K562 treated with DMSO at 1 percent for 4 hours (cell line): ENCODE results near the gene SRPK1. TPM values are rescaled to one million over a fixed set of nuclear protein-coding genes. Genes with fewer than 3 reads are reported as not detected.

Experiments used
- total RNA-seq: library from RNA; unstranded; fragments of 300-600 nt; gene quantifications from 2 replicates; pipeline ENCODE4 v1.2.3, GENCODE V29; 2022; ENCODE audit not compliant: insufficient read depth

The SRPK1 gene
- 32.5 and 44.1 TPM in 2 replicates for total RNA-seq

DNA sequence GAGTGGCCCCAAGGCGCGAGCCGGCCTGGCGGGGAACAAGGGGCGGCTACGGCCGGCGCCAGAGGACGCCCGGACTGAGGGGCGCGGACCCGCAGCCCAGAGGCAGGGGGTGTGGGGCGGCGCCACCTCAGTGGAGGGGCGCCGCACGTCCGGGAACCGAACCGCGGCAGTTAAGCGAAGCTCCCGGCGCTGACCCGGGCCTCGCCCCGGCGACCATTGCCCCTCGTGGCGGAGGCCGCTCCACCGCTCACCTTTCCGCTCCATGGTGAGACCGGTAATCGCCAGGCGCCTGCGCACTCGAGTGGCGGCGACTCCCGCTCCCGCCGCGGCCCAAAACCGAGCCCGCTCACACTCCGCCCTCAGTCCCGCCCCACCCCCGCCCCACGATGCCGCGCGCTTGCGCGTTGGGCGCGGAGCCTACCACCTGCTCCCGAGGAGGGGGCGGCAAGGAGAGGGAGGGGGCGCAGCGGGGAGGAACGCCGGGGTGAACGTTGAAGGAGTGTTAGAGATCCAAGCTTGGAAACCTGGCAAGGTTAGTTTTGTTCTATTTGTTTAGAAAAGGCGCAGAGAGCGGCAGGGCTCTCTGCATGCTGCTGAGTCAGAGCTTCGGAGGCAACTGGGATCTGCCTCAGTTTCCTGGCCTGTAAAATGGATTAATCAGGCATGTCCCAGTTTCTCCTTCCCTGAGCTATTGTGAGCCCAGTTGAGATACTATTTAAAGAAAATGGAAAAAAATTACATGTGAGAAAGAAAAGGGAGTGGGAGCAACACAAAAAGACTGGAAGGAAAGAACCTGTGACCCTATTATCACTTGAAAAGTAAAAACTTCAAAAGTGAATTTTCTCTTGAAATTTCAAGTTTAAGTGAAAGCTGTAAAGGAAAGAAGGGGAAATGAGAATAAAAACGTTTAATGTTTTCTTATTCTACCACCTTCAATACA is at the start of gene SRPK1:
SRPK1 (minus strand) TSS at position 306 of the 940 bp plus-strand sequence; CDS start at position 264, 42 bp downstream.

DNA sequence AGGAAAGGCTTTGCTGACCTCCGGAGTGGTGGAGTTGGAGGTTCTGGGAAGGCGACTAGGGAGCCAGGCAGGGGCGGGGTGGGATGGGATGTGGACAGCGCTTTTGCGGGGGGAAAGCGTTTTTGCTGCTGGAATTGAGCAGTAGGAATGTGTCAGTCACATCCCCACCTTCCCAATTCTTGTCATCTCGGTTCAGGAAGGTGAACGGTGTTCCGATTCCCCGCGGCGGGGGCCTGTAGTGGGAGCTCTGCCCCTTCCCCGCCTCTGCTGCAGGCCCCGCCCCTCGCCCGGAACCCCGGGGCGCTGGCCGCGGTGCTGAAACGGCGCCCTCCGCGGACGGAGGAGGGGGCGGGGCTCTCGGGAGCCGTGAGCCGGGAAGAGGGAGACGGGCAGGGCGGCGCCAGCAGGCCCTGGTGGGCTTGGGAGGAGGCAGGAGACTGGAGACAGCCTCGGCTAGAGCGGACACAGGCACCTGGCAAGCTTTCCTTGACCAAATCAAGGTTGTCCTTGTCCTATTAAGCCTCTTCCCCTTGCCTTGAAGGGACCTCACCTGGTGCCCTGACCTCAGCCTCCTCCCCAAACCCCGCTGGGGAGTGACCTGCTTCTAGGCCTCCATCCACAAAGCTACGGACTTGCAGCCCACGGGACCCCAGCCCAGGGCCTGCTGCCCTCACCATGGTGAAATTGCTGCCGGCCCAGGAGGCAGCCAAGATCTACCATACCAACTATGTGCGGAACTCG is 115.7 kb downstream of the SRPK1 start, which contains the start of gene LHFPL5:
LHFPL5 (plus strand) TSS at position 357 of the 741 bp plus-strand sequence; CDS start at position 676, 319 bp downstream.

Other genes with a start within 250 kb of the SRPK1 start
- 31.4 and 37.9 TPM in 2 replicates for gene FKBP5, start 232.2 kb downstream of the SRPK1 start, total RNA-seq
- not detected in 2 replicates for gene ARMC12, start 184.1 kb downstream of the SRPK1 start, total RNA-seq
- not detected in 2 replicates for gene CLPSL2, start 144.5 kb downstream of the SRPK1 start, total RNA-seq
- gene CLPSL1, start 140.1 kb downstream of the SRPK1 start, total RNA-seq = not detected in 2 replicates
- gene CLPS, start 123.8 kb downstream of the SRPK1 start, total RNA-seq = not detected in 2 replicates
- not detected in 2 replicates for gene LHFPL5, start 115.7 kb downstream of the SRPK1 start, total RNA-seq
- gene SLC26A8, start 103.5 kb upstream of the SRPK1 start, total RNA-seq = not detected in 2 replicates
- gene MAPK14, start 106.7 kb upstream of the SRPK1 start, total RNA-seq = 28.6 and 33.4 TPM in 2 replicates
- gene MAPK13, start 209.4 kb upstream of the SRPK1 start, total RNA-seq = 1.9 and 2.3 TPM in 2 replicates